ENCODE measurements around the gene DZIP1.

The DZIP1 gene

GRCh38 chr13:95593462-95593861, 51.0 kb downstream of the DZIP1 start:
- no peak overlapping the region for H2AFZ ChIP-seq (ENCODE audit: low read depth, low read length, severe bottlenecking)
- H3K4me3 ChIP-seq (ENCODE audit: insufficient read depth, low read length, poor library complexity, severe bottlenecking): no peak overlapping the region
- no peaks in the 10 kb centered on the region for H3K9me3 ChIP-seq (ENCODE audit: insufficient read depth, low read length)
- no peaks in the 10 kb centered on the region for H3K9me2 ChIP-seq (replicated peaks; ENCODE audit: insufficient read depth, low read length)
- no peak for TF ChIP-seq EZH2phosphoT487 (conservative IDR thresholded peaks at IDR 0.05; ENCODE audit: low read length)
- no peak for TF ChIP-seq CTCF (IDR thresholded peaks at IDR 0.05; ENCODE audit: insufficient read depth, low read length, poor library complexity, severe bottlenecking)
- no peaks in the 10 kb centered on the region for H3K79me2 ChIP-seq (ENCODE audit: insufficient read depth, low read length)
- no peak overlapping the region for H3K27ac ChIP-seq (ENCODE audit: low read depth, low read length)
- H3F3A ChIP-seq (ENCODE audit: insufficient read depth): no peaks in the 10 kb centered on the region
- no peaks in the 10 kb centered on the region for H4K20me1 ChIP-seq (ENCODE audit: low read depth, low read length)
- no peak overlapping the region for H3K4me2 ChIP-seq (ENCODE audit: low read depth, low read length, poor library complexity, severe bottlenecking)
- no peaks in the 10 kb centered on the region for H3K36me3 ChIP-seq (ENCODE audit: low read length)
- H3K27me3 ChIP-seq (ENCODE audit: low read length): no peaks in the 10 kb centered on the region
- no peak overlapping the region for H3K9ac ChIP-seq (ENCODE audit: low read length)

GRCh38 chr13:95588721-95589120, 55.8 kb downstream of the DZIP1 start:
- Histone ChIP-seq H2AFZ (ENCODE audit: low read depth, low read length, severe bottlenecking) (no peak overlapping the region), H3K4me2 (ENCODE audit: low read depth, low read length, poor library complexity, severe bottlenecking) (no peak overlapping the region), H3F3A (ENCODE audit: insufficient read depth) (no peaks in the 10 kb centered on the region), H3K36me3 (ENCODE audit: low read length) (no peaks in the 10 kb centered on the region), H3K9me3 (ENCODE audit: insufficient read depth, low read length) (no peaks in the 10 kb centered on the region), H4K20me1 (ENCODE audit: low read depth, low read length) (no peaks in the 10 kb centered on the region), H3K27ac (ENCODE audit: low read depth, low read length) (no peak overlapping the region), H3K79me2 (ENCODE audit: insufficient read depth, low read length) (no peaks in the 10 kb centered on the region), H3K9me2 (replicated peaks; ENCODE audit: insufficient read depth, low read length) (no peaks in the 10 kb centered on the region), H3K4me3 (ENCODE audit: insufficient read depth, low read length, poor library complexity, severe bottlenecking) (no peak overlapping the region), H3K27me3 (ENCODE audit: low read length) (no peaks in the 10 kb centered on the region), H3K9ac (ENCODE audit: low read length) (no peak overlapping the region)
- TF ChIP-seq CTCF (IDR thresholded peaks at IDR 0.05; ENCODE audit: insufficient read depth, low read length, poor library complexity, severe bottlenecking) (no peak), EZH2phosphoT487 (conservative IDR thresholded peaks at IDR 0.05; ENCODE audit: low read length) (no peak)

DNA sequence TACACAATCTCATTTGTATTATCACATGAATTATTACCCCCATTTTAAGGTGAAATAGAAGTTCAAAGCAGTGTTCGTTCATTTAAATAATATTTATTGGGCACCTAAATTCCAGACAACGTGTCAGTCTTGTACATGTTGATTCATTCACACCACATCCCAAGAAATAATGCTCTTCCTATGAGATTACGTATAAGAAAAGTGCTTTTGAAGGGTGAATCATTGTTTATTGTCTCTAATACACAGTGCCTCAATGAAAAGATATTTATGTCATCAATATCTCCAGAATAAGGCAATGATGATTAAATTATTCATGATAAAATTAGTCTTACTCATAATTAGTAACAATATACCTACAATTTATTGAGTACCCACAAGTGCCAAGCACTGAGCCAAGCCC, 56.4 kb downstream of the DZIP1 start:
- Histone ChIP-seq H3K27me3 (ENCODE audit: low read length) (no peaks in the 10 kb centered on the region), H3K4me3 (ENCODE audit: insufficient read depth, low read length, poor library complexity, severe bottlenecking) (no peak overlapping the region), H3F3A (ENCODE audit: insufficient read depth) (no peaks in the 10 kb centered on the region), H3K9me3 (ENCODE audit: insufficient read depth, low read length) (no peaks in the 10 kb centered on the region), H3K79me2 (ENCODE audit: insufficient read depth, low read length) (no peaks in the 10 kb centered on the region), H3K9me2 (replicated peaks; ENCODE audit: insufficient read depth, low read length) (no peaks in the 10 kb centered on the region), H3K27ac (ENCODE audit: low read depth, low read length) (no peak overlapping the region), H3K9ac (ENCODE audit: low read length) (no peak overlapping the region), H3K36me3 (ENCODE audit: low read length) (no peaks in the 10 kb centered on the region), H4K20me1 (ENCODE audit: low read depth, low read length) (no peaks in the 10 kb centered on the region), H2AFZ (ENCODE audit: low read depth, low read length, severe bottlenecking) (no peak overlapping the region), H3K4me2 (ENCODE audit: low read depth, low read length, poor library complexity, severe bottlenecking) (no peak overlapping the region)
- TF ChIP-seq CTCF (IDR thresholded peaks at IDR 0.05; ENCODE audit: insufficient read depth, low read length, poor library complexity, severe bottlenecking): no peak
- TF ChIP-seq EZH2phosphoT487 (conservative IDR thresholded peaks at IDR 0.05; ENCODE audit: low read length): no peak

- H3K27ac ChIP-seq (ENCODE audit: low read depth, low read length): no peak overlapping the region
- TF ChIP-seq CTCF (IDR thresholded peaks at IDR 0.05; ENCODE audit: insufficient read depth, low read length, poor library complexity, severe bottlenecking) (no peak), EZH2phosphoT487 (conservative IDR thresholded peaks at IDR 0.05; ENCODE audit: low read length) (no peak)
- no peaks in the 10 kb centered on the region for H3K9me2 ChIP-seq (replicated peaks; ENCODE audit: insufficient read depth, low read length)
- H3K9ac ChIP-seq (ENCODE audit: low read length): no peak overlapping the region
- H2AFZ ChIP-seq (ENCODE audit: low read depth, low read length, severe bottlenecking): no peak overlapping the region
- H3K9me3 ChIP-seq (ENCODE audit: insufficient read depth, low read length): no peaks in the 10 kb centered on the region
- no peak overlapping the region for H3K4me3 ChIP-seq (ENCODE audit: insufficient read depth, low read length, poor library complexity, severe bottlenecking)
- no peaks in the 10 kb centered on the region for H4K20me1 ChIP-seq (ENCODE audit: low read depth, low read length)
- no peak overlapping the region for H3K4me2 ChIP-seq (ENCODE audit: low read depth, low read length, poor library complexity, severe bottlenecking)
- H3K27me3 ChIP-seq (ENCODE audit: low read length): no peaks in the 10 kb centered on the region
- H3F3A ChIP-seq (ENCODE audit: insufficient read depth): no peaks in the 10 kb centered on the region
- H3K79me2 ChIP-seq (ENCODE audit: insufficient read depth, low read length): no peaks in the 10 kb centered on the region
- no peaks in the 10 kb centered on the region for H3K36me3 ChIP-seq (ENCODE audit: low read length)
Observed at GRCh38 chr13:95585867-95586266, 58.6 kb downstream of the DZIP1 start.

Measured in SU-DHL-6 (cell line).